ENCODE results near the gene FAM219A.

The FAM219A gene

GRCh38 chr9:34479431-34479866 lies 21.1 kb upstream of the FAM219A start:
- Mint-ChIP-seq H3K36me3 (ENCODE audit: low read depth) (no peaks in the 10 kb centered on the region), H3K27ac (no peak overlapping the region), H3K27me3 (ENCODE audit: low read depth, poor library complexity) (peaks cover 16% of the 10 kb centered on the region), H3K9me3 (peaks cover 3% of the 10 kb centered on the region), H3K4me1 (no peaks in the 10 kb centered on the region), H3K4me3 (no peak overlapping the region)
- no peak for DNase-seq
- no peak for TF ChIP-seq CTCF (IDR thresholded peaks at IDR 0.05)

- no peak for DNase-seq
- H3K27ac Mint-ChIP-seq: no peak overlapping the region
- no peaks in the 10 kb centered on the region for H3K4me1 Mint-ChIP-seq
- peaks cover 16% of the 10 kb centered on the region for H3K27me3 Mint-ChIP-seq (ENCODE audit: low read depth, poor library complexity)
- H3K4me3 Mint-ChIP-seq: no peak overlapping the region
- TF ChIP-seq CTCF (IDR thresholded peaks at IDR 0.05): no peak
- H3K36me3 Mint-ChIP-seq (ENCODE audit: low read depth): no peaks in the 10 kb centered on the region
- peaks cover 3% of the 10 kb centered on the region for H3K9me3 Mint-ChIP-seq
These were observed 19.2 kb upstream of the FAM219A start for GRCh38 chr9:34477541-34477940.

GRCh38 chr9:34475097-34475496 lies 16.7 kb upstream of the FAM219A start:
- Mint-ChIP-seq H3K9me3 (no peaks in the 10 kb centered on the region), H3K27me3 (ENCODE audit: low read depth, poor library complexity) (peaks cover 16% of the 10 kb centered on the region), H3K4me3 (no peak overlapping the region), H3K4me1 (no peaks in the 10 kb centered on the region), H3K36me3 (ENCODE audit: low read depth) (no peaks in the 10 kb centered on the region), H3K27ac (no peak overlapping the region)
- TF ChIP-seq CTCF (IDR thresholded peaks at IDR 0.05): no peak
- no peak for DNase-seq

- H3K27ac Mint-ChIP-seq: no peak overlapping the region
- no peak for TF ChIP-seq CTCF (IDR thresholded peaks at IDR 0.05)
- H3K36me3 Mint-ChIP-seq (ENCODE audit: low read depth): no peaks in the 10 kb centered on the region
- no peak for DNase-seq
- H3K4me1 Mint-ChIP-seq: no peaks in the 10 kb centered on the region
- peaks cover 9% of the 10 kb centered on the region for H3K27me3 Mint-ChIP-seq (ENCODE audit: low read depth, poor library complexity)
- H3K9me3 Mint-ChIP-seq: no peaks in the 10 kb centered on the region
- H3K4me3 Mint-ChIP-seq: no peak overlapping the region
These were observed 7.1 kb upstream of the FAM219A start for GRCh38 chr9:34465468-34465867.

GRCh38 chr9:34464571-34464970 lies 6.2 kb upstream of the FAM219A start:
- Mint-ChIP-seq H3K9me3 (no peaks in the 10 kb centered on the region), H3K36me3 (ENCODE audit: low read depth) (no peaks in the 10 kb centered on the region), H3K4me1 (peaks cover 7% of the 10 kb centered on the region), H3K4me3 (no peak overlapping the region), H3K27ac (no peak overlapping the region), H3K27me3 (ENCODE audit: low read depth, poor library complexity) (peaks cover 9% of the 10 kb centered on the region)
- no peak for TF ChIP-seq CTCF (IDR thresholded peaks at IDR 0.05)
- no peak for DNase-seq

- no peak for DNase-seq
- Mint-ChIP-seq H3K36me3 (ENCODE audit: low read depth) (no peaks in the 10 kb centered on the region), H3K9me3 (no peaks in the 10 kb centered on the region)
These were observed 5.5 kb upstream of the FAM219A start for GRCh38 chr9:34463901-34464232.

More at GRCh38 chr9:34463901-34464232, 5.5 kb upstream of the FAM219A start:
- Mint-ChIP-seq H3K27me3 (ENCODE audit: low read depth, poor library complexity) (peaks cover 9% of the 10 kb centered on the region), H3K27ac (no peak overlapping the region), H3K4me1 (peaks cover 14% of the 10 kb centered on the region), H3K4me3 (no peak overlapping the region)
- no peak for TF ChIP-seq CTCF (IDR thresholded peaks at IDR 0.05)
